Esophagus squamous epithelium (tissue), 5 donors: ENCODE data around the gene TMEM151A. TPM values are rescaled to one million over a fixed set of nuclear protein-coding genes. Genes with fewer than 3 reads are reported as not detected.
"Not testable (repeated sequence)": the region's sequence is repeated elsewhere in the genome, so short reads cannot be mapped to it uniquely, and the experiment has no call there.

Experiments used
- DNase-seq: peaks from one replicate; lab custom pipeline; 2025; lab: John Stamatoyannopoulos, UW
- H3K27ac ChIP-seq, 4 donors: fragments of 200-600 bp; sonication (generic); one replicate each; pipeline ENCODE4 v1.5.1; 2016 to 2019; ENCODE audit warnings: mild to moderate bottlenecking in 1 of 4
- H3K27me3 ChIP-seq, 4 donors: fragments of 200-600 bp; sonication (generic); 1 replicate in 3 of 4; 2 replicates in 1 of 4; pipeline versions ENCODE4 v1.5.1 to v1.6.0; 2017 to 2021; ENCODE audit warnings: antibody characterized with exemption in 1 of 4
- H3K36me3 ChIP-seq, 3 donors: fragments of 200-600 bp; sonication (generic); one replicate each; pipeline ENCODE4 v1.5.1; 2016 to 2019
- H3K4me1 ChIP-seq, 3 donors: fragments of 200-600 bp; sonication (generic); one replicate each; pipeline ENCODE4 v1.5.1; 2017 to 2019
- H3K4me3 ChIP-seq, 4 donors: fragments of 200-600 bp; sonication (generic); 1 replicate in 3 of 4; 2 replicates in 1 of 4; pipeline ENCODE4 v1.5.1; 2016 to 2019; ENCODE audit warnings: mild to moderate bottlenecking in 2 of 4, moderate library complexity in 1 of 4
- H3K9me3 ChIP-seq, 3 donors: fragments of 200-600 bp; sonication (generic); one replicate each; pipeline ENCODE4 v1.5.1; 2016 to 2019
- CTCF ChIP-seq, 6 experiments: fragments of 450-650 bp in 4 of 6; fragments of 200-600 bp in 2 of 6; sonication (generic) in 2 of 6; IDR thresholded peaks; one replicate each; pipeline ENCODE4 v1.5.1; 2016 to 2019; ENCODE audit warnings: antibody characterized with exemption in 6 of 6, mild to moderate bottlenecking in 4 of 6, moderate library complexity in 4 of 6
- POLR2A ChIP-seq, 4 donors: fragments of 450-650 bp; IDR thresholded peaks; one replicate each; pipeline ENCODE4 v1.6.1; 2017; ENCODE audit warnings: antibody characterized with exemption in 4 of 4, mild to moderate bottlenecking in 4 of 4, moderate library complexity in 3 of 4
- WGBS, 2 donors: methylation state at CpG; one replicate each; pipeline ENCODE4 v1.1.5; 2018; 5-methylcytosine and 5-hydroxymethylcytosine counted together
- intact Hi-C: fragments of 100-400 bp; cut with DNase I; formaldehyde crosslinking; loops from one replicate; pipeline ENCODE4 v1.15.0; 2022
- total RNA-seq, 4 donors: library from RNA; depleted of rRNA; stranded (reverse); fragments of >200 nt; gene quantifications; one replicate each; pipeline ENCODE4 v1.1.0, GENCODE V29; 2016
- donor health status: DM: yes; HTN: yes; CAD: no.

Gene TMEM151A
- total RNA-seq, 4 donors from 2014 or later, result not detected

- H3K9me3 ChIP-seq, result no peaks in the 10 kb centered on the region
- H3K36me3 ChIP-seq, result no peaks in the 10 kb centered on the region
- peak overlapping the region; percentile 61 to 92 (median 84) for H3K27ac ChIP-seq
- H3K27me3 ChIP-seq, result peaks cover 0 to 32% (median 0%) of the 10 kb centered on the region in 4 donors
- no peak overlapping the region for H3K4me3 ChIP-seq
- DNase-seq, result no peak
- 50 to 82% methylated on average over 2 of the region's 3 CpGs for WGBS, 2 donors
- intact Hi-C loops, result no loop called here
- peaks cover 37 to 65% (median 49%) of the 10 kb centered on the region in 3 donors for H3K4me1 ChIP-seq
- TF ChIP-seq POLR2A (IDR thresholded peaks at IDR 0.05), result no peak
- no peak for TF ChIP-seq CTCF (IDR thresholded peaks at IDR 0.05)
Measured at GRCh38 chr11:66318600-66318970, 26.9 kb downstream of the TMEM151A start.

- intact Hi-C loops, H3K27ac ChIP-seq, H3K36me3 ChIP-seq, H3K9me3 ChIP-seq, H3K4me3 ChIP-seq, DNase-seq: not testable (repeated sequence)
- Histone ChIP-seq H3K4me1 (peaks cover 35 to 58% (median 38%) of the 10 kb centered on the region in 3 donors), H3K27me3 (peaks cover 0 to 21% (median 0%) of the 10 kb centered on the region in 4 donors)
- 81 to 97% methylated on average over 2 of the region's 2 CpGs for WGBS, 2 donors
Measured at GRCh38 chr11:66320289-66320688, 28.6 kb downstream of the TMEM151A start.

GRCh38 chr11:66320748-66321147 lies 29.1 kb downstream of the TMEM151A start:
- H3K9me3 ChIP-seq, H3K36me3 ChIP-seq, DNase-seq, H3K27ac ChIP-seq, H3K4me3 ChIP-seq, intact Hi-C loops: not testable (repeated sequence)
- 90 to 91% methylated on average over 6 of the region's 6 CpGs for WGBS, 2 donors
- Histone ChIP-seq H3K4me1 (peaks cover 35 to 60% (median 38%) of the 10 kb centered on the region in 3 donors), H3K27me3 (peaks cover 0 to 16% (median 0%) of the 10 kb centered on the region in 4 donors)

GRCh38 chr11:66321606-66322005 lies 29.9 kb downstream of the TMEM151A start:
- H3K36me3 ChIP-seq, result no peaks in the 10 kb centered on the region
- 79 to 96% methylated on average over 2 of the region's 4 CpGs for whole genome bisulfite sequencing, 2 donors
- intact Hi-C loops, result no loop called here
- peaks cover 33 to 60% (median 38%) of the 10 kb centered on the region in 3 donors for H3K4me1 ChIP-seq
- no peaks in the 10 kb centered on the region for H3K9me3 ChIP-seq
- peaks cover 0 to 8% (median 0%) of the 10 kb centered on the region in 4 donors for H3K27me3 ChIP-seq
- H3K27ac ChIP-seq, result peak overlapping the region in 1 of 4 donors; percentile 65
- TF ChIP-seq CTCF (IDR thresholded peaks at IDR 0.05), result no peak
- no peak for TF ChIP-seq POLR2A (IDR thresholded peaks at IDR 0.05)
- DNase-seq, result no peak
- H3K4me3 ChIP-seq, result no peak overlapping the region

GRCh38 chr11:66322732-66323427 lies 31.2 kb downstream of the TMEM151A start:
- Histone ChIP-seq H3K27ac (peak overlapping the region in 2 of 4 donors; percentile 34 to 65), H3K36me3 (no peaks in the 10 kb centered on the region), H3K9me3 (no peaks in the 10 kb centered on the region), H3K27me3 (no peaks in the 10 kb centered on the region), H3K4me3 (no peak overlapping the region), H3K4me1 (peaks cover 26 to 60% (median 35%) of the 10 kb centered on the region in 3 donors)
- 82 to 83% methylated on average over 5 to 8 of the region's 11 CpGs for WGBS, 2 donors
- DNase-seq, result no peak
- intact Hi-C loops, result no loop called here
- TF ChIP-seq CTCF (IDR thresholded peaks at IDR 0.05) (no peak), POLR2A (IDR thresholded peaks at IDR 0.05) (no peak)

- peaks cover 25 to 60% (median 35%) of the 10 kb centered on the region in 3 donors for H3K4me1 ChIP-seq
- H3K9me3 ChIP-seq, result no peaks in the 10 kb centered on the region
- H3K4me3 ChIP-seq, result no peak overlapping the region
- no peak for TF ChIP-seq CTCF (IDR thresholded peaks at IDR 0.05)
- no peak for TF ChIP-seq POLR2A (IDR thresholded peaks at IDR 0.05)
- no peak for DNase-seq
- 90 to 96% methylated on average over 1 of the region's 1 CpG for WGBS, 2 donors
- no peaks in the 10 kb centered on the region for H3K36me3 ChIP-seq
- no peak overlapping the region for H3K27ac ChIP-seq
- intact Hi-C loops, result no loop called here
- H3K27me3 ChIP-seq, result no peaks in the 10 kb centered on the region
Measured at GRCh38 chr11:66323684-66324083, 32.0 kb downstream of the TMEM151A start.
